Measurements from ENCODE around the gene ETFB. TPM values are rescaled to one million over a fixed set of nuclear protein-coding genes. Genes with fewer than 3 reads are reported as not detected.
"Not testable (repeated sequence)": the region's sequence is repeated elsewhere in the genome, so short reads cannot be mapped to it uniquely, and the experiment has no call there.

ETFB gene
- 70.6 and 79.8 TPM in 2 replicates for total RNA-seq

DNA sequence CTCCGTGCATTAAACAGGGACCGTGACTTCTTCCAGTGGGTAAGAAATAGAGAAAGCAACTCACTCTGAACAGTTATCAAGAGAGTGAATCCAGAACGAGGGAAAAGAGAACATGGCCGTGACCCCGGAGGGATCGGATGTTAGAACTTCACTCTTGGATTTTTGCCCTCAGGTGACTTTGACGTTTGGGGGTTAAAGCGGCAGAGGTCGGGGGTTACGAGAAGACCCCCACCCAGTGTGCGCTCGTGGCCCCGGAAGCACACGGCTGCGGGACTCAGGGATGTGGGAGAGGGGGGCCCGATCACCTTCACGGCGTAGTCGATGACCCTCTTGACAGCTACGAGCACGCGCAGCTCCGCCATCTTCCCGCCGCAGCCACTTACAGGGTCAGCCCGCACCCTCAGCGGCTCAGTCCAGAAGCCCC is at the start of gene ETFB:
TSS of gene ETFB (minus strand) at position 424 of the 424 bp plus-strand sequence. CDS start at position 362, 62 bp downstream.
- no peak for DNase-seq (ENCODE audit: low read depth)
- no peak for FAIRE-seq
- Histone ChIP-seq H3K36me3 (ENCODE audit: control insufficient read depth, insufficient read depth, low read length) (peaks cover 2% of the 10 kb centered on the region), H3K27me3 (ENCODE audit: control insufficient read depth, insufficient read depth, low read length) (no peaks in the 10 kb centered on the region), H3K4me3 (ENCODE audit: low read depth, low read length) (peak within 1 kb of the TSS; percentile 58)
- TF ChIP-seq, protein P1, sequence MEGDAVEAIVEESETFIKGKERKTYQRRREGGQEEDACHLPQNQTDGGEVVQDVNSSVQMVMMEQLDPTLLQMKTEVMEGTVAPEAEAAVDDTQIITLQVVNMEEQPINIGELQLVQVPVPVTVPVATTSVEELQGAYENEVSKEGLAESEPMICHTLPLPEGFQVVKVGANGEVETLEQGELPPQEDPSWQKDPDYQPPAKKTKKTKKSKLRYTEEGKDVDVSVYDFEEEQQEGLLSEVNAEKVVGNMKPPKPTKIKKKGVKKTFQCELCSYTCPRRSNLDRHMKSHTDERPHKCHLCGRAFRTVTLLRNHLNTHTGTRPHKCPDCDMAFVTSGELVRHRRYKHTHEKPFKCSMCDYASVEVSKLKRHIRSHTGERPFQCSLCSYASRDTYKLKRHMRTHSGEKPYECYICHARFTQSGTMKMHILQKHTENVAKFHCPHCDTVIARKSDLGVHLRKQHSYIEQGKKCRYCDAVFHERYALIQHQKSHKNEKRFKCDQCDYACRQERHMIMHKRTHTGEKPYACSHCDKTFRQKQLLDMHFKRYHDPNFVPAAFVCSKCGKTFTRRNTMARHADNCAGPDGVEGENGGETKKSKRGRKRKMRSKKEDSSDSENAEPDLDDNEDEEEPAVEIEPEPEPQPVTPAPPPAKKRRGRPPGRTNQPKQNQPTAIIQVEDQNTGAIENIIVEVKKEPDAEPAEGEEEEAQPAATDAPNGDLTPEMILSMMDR (IDR thresholded peaks at IDR 0.05; ENCODE audit: insufficient read depth, low read length, severe bottlenecking) = no peak

DNA sequence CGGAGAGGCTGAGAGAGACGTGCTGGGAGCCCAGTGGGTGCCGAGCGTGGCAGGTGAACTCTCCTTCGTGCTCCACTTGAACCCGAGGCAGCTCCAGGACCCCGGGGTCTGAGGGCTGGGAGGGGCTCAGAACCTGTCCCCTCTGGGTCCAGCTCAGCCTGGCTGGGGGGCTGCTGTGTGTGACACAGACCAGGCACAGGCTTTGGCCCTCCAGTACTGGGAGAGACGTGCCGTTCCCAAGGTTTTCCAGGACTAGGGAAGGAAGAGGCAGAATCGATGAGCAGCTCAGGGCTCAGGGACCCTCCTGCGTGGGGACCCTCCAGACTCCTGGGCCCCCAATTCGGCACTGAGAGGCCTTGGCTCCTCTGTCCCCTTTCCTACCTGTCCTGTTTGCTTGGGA is 49.0 kb upstream of the ETFB start:
- no peak for DNase-seq (ENCODE audit: low read depth)
- no peak for FAIRE-seq

DNA sequence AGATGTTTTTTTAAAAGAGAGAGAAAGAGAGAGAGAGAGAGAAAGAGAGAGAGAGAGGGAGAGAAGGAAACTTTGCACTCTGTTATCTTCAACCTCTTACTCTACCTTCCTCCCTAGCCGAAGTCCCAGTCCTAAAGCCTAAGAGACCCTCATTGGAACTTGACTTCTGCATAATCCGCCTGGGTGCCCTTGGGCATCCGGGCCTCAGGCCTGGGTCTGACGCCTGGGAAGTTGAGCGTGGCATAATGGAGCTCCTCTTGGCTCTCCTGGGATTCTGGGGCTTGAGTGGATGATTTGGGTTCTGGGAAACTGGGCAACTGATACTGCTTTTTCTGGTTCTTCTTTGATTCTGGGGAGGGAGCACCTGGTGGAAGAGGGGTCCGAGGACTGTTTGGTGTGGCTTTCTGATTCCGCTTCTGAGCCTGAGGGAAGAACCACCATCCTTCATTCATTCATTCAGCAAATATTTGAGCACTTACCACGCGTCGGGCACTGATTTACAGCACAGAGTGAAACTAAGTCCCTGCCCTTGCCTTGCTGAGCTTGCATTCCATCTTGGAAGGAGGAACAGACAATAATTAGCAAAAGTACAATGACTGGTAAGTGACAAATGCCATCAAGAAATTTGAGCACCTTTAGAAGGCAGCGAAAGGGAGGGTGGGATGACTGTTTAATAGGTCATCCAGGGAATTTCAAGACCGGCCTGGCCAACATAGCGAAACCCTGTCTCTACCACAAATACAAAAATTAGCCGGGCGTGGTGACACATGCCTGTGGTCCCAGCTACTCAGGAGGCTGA is 45.0 kb upstream of the ETFB start:
- H3K27me3 ChIP-seq (ENCODE audit: control insufficient read depth, insufficient read depth, low read length) = no peaks in the 10 kb centered on the region
- no peak overlapping the region for H3K4me3 ChIP-seq (ENCODE audit: low read depth, low read length)
- FAIRE-seq (no peak), DNase-seq (ENCODE audit: low read depth) (no peak)
- TF ChIP-seq, protein P1 (IDR thresholded peaks at IDR 0.05; ENCODE audit: insufficient read depth, low read length, severe bottlenecking) = no peak
- H3K36me3 ChIP-seq (ENCODE audit: control insufficient read depth, insufficient read depth, low read length) = no peaks in the 10 kb centered on the region

More for the DNA sequence above, 49.0 kb upstream of the ETFB start:
- Histone ChIP-seq H3K27me3 (ENCODE audit: control insufficient read depth, insufficient read depth, low read length) (no peaks in the 10 kb centered on the region), H3K4me3 (ENCODE audit: low read depth, low read length) (no peak overlapping the region), H3K36me3 (ENCODE audit: control insufficient read depth, insufficient read depth, low read length) (no peaks in the 10 kb centered on the region)
- TF ChIP-seq, protein P1 (IDR thresholded peaks at IDR 0.05; ENCODE audit: insufficient read depth, low read length, severe bottlenecking) = no peak

DNA sequence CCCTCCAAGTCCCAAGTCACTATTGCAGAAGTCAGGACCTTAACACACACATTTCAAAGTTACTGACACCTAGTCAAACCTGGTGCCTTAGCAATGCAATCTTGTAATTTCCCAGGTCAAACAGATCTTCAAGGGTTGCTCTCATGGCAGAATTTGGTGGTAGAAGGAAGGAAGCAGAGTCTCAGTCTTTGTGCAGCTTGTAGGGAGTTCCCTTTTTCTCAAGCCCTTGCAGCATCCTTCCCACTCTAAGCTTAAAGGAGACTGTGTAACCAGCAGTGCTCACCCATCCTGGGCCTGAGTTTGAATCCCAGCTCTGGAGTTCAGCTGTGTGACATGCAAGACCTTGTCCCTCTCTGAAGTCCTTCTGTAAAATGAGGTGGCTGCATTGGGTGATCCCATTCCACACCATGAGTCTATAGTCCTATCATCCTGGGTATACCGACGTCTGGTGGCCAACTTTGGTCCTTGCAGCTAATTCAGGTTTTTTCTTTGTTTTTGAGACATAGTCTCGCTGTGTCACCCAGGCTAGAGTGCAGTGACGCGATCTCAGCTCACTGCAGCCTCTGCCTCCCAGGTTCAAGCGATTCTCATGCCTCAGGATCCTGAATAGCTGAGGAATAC is 41.4 kb upstream of the ETFB start:
- FAIRE-seq (no peak), DNase-seq (ENCODE audit: low read depth) (peak; percentile 23)
- Histone ChIP-seq H3K27me3 (ENCODE audit: control insufficient read depth, insufficient read depth, low read length) (no peaks in the 10 kb centered on the region), H3K36me3 (ENCODE audit: control insufficient read depth, insufficient read depth, low read length) (no peaks in the 10 kb centered on the region), H3K4me3 (ENCODE audit: low read depth, low read length) (no peak overlapping the region)
- TF ChIP-seq, protein P1 (IDR thresholded peaks at IDR 0.05; ENCODE audit: insufficient read depth, low read length, severe bottlenecking) = peak; percentile 46

DNA sequence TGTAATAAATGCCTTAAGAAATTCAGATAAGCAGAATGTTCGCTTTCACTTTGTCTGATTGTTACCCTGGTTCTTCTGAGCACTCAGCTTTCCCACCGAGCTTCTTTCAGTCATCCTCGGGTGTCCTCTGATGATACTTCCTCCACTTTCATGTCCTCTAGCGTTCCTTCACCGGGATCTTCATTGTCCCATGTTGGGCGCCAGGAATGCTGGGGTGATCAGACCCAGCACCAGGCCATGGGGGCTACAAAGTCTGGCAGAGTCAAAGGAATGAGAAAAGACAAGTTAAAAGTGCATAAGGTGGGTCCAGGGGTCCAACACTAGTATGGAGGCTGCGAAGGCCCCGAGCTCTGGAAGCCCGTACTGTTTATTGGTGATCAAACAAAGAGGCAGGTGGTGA is 35.9 kb upstream of the ETFB start:
- no peak for FAIRE-seq
- Histone ChIP-seq H3K27me3 (ENCODE audit: control insufficient read depth, insufficient read depth, low read length) (no peaks in the 10 kb centered on the region), H3K36me3 (ENCODE audit: control insufficient read depth, insufficient read depth, low read length) (no peaks in the 10 kb centered on the region), H3K4me3 (ENCODE audit: low read depth, low read length) (no peak overlapping the region)
- no peak for DNase-seq (ENCODE audit: low read depth)
- TF ChIP-seq, protein P1 (IDR thresholded peaks at IDR 0.05; ENCODE audit: insufficient read depth, low read length, severe bottlenecking) = no peak

DNA sequence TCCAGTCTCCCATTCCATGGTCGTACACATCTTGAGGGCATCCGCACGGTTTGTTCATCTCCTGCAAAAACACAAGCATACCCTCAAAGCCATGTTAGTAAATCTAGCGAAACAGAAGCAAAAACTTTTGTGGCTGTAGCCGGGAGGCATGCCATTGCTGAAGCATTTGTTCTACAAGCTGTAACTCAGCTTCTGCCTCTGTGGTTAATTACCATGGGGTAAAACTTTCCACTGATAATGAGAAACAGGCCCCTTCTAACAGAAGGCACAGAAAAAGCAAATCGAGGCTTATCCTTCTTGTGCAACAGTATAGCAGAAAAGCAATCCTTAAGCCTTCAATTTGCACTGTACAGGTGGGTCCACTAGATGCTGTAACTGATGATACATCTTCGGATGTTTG is 33.7 kb upstream of the ETFB start:
- DNase-seq (ENCODE audit: low read depth); H3K4me3 ChIP-seq (ENCODE audit: low read depth, low read length); H3K36me3 ChIP-seq (ENCODE audit: control insufficient read depth, insufficient read depth, low read length); H3K27me3 ChIP-seq (ENCODE audit: control insufficient read depth, insufficient read depth, low read length); FAIRE-seq: not testable (repeated sequence)
